ENCODE results near the gene IMPDH2.

Gene IMPDH2

GRCh38 chr3:49016414-49017228, 12.6 kb downstream of the IMPDH2 start:
- no peak overlapping the region for H3K4me3 ChIP-seq (ENCODE audit: low read depth, low read length)
- DNase-seq (ENCODE audit: low read depth): no peak
- TF ChIP-seq MAX (IDR thresholded peaks at IDR 0.05; ENCODE audit: low read depth, low read length) (no peak), POLR2A (IDR thresholded peaks at IDR 0.05; ENCODE audit: extremely low read depth, insufficient read length) (no peak), MYC (IDR thresholded peaks at IDR 0.05; ENCODE audit: low read depth, low read length) (no peak)
- TF ChIP-seq, protein P1, sequence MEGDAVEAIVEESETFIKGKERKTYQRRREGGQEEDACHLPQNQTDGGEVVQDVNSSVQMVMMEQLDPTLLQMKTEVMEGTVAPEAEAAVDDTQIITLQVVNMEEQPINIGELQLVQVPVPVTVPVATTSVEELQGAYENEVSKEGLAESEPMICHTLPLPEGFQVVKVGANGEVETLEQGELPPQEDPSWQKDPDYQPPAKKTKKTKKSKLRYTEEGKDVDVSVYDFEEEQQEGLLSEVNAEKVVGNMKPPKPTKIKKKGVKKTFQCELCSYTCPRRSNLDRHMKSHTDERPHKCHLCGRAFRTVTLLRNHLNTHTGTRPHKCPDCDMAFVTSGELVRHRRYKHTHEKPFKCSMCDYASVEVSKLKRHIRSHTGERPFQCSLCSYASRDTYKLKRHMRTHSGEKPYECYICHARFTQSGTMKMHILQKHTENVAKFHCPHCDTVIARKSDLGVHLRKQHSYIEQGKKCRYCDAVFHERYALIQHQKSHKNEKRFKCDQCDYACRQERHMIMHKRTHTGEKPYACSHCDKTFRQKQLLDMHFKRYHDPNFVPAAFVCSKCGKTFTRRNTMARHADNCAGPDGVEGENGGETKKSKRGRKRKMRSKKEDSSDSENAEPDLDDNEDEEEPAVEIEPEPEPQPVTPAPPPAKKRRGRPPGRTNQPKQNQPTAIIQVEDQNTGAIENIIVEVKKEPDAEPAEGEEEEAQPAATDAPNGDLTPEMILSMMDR (IDR thresholded peaks at IDR 0.05; ENCODE audit: low read depth, low read length): no peak

DNA sequence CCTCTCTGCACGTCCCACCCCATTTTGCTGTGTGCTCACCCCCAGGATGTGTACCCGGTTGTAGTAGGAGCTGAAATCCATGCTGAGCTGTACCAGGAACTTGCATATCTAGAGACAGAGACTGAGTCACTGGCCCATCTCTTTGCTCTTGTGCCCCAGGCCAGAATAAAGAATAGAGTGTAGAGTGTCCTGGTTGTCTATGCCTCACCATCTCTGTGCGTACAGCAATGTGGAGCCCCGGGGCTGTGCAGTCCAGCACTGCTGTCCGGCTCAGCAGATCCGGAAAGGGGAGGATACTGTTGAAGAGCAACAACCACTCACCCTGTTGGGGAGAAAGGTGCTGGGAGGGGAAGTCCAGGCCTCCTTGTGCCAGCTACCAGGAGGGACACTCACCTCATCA, 13.4 kb downstream of the IMPDH2 start:
- no peak for TF ChIP-seq MAX (IDR thresholded peaks at IDR 0.05; ENCODE audit: low read depth, low read length)
- TF ChIP-seq, protein P1 (IDR thresholded peaks at IDR 0.05; ENCODE audit: low read depth, low read length): no peak
- no peak for DNase-seq (ENCODE audit: low read depth)
- no peak overlapping the region for H3K4me3 ChIP-seq (ENCODE audit: low read depth, low read length)

- H3K4me3 ChIP-seq (ENCODE audit: low read depth, low read length): no peak overlapping the region
- TF ChIP-seq MYC (IDR thresholded peaks at IDR 0.05; ENCODE audit: low read depth, low read length) (no peak), POLR2A (IDR thresholded peaks at IDR 0.05; ENCODE audit: extremely low read depth, insufficient read length) (no peak), MAX (IDR thresholded peaks at IDR 0.05; ENCODE audit: low read depth, low read length) (no peak)
- TF ChIP-seq, protein P1 (IDR thresholded peaks at IDR 0.05; ENCODE audit: low read depth, low read length): no peak
- DNase-seq (ENCODE audit: low read depth): no peak
Measured at GRCh38 chr3:49015072-49015471, 14.1 kb downstream of the IMPDH2 start.

GRCh38 chr3:49013738-49014660, 15.2 kb downstream of the IMPDH2 start:
- TF ChIP-seq, protein P1 (IDR thresholded peaks at IDR 0.05; ENCODE audit: low read depth, low read length): peak; percentile 77
- no peak for TF ChIP-seq POLR2A (IDR thresholded peaks at IDR 0.05; ENCODE audit: extremely low read depth, insufficient read length)
- no peak overlapping the region for H3K4me3 ChIP-seq (ENCODE audit: low read depth, low read length)
- DNase-seq (ENCODE audit: low read depth): peak; percentile 66

DNA sequence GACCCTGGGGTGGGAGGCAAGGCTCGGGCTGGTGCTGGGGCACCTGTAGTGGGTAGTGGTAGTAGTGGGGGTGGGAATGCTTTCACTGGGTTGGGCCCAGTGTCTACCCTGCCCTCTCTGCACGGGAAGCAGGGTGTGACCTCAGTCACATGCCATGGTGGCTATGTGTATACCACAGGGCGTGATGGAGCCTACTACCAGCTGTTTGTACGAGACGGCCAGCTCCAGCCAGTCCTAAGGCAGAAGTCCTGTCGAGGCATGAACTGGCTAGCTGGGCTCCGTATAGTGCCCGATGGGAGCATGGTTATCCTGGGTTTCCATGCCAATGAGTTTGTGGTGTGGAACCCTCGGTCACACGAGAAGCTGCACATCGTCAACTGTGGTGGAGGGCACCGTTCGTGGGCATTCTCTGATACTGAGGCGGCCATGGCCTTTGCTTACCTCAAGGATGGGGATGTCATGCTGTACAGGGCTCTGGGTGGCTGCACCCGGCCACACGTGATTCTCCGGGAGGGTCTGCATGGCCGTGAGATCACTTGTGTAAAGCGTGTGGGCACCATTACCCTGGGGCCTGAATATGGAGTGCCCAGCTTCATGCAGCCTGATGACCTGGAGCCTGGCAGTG, 16.0 kb downstream of the IMPDH2 start:
- DNase-seq (ENCODE audit: low read depth): no peak
- H3K4me3 ChIP-seq (ENCODE audit: low read depth, low read length): no peak overlapping the region
- TF ChIP-seq MAX (IDR thresholded peaks at IDR 0.05; ENCODE audit: low read depth, low read length) (no peak), POLR2A (IDR thresholded peaks at IDR 0.05; ENCODE audit: extremely low read depth, insufficient read length) (no peak), MYC (IDR thresholded peaks at IDR 0.05; ENCODE audit: low read depth, low read length) (no peak)
- TF ChIP-seq, protein P1 (IDR thresholded peaks at IDR 0.05; ENCODE audit: low read depth, low read length): no peak

Measured in NB4 (cell line).